GM12891 (cell line): Measurements from ENCODE around the gene MKRN1.

Experiments
- PAX5 ChIP-seq: IDR thresholded peaks from 2 replicates; pipeline ENCODE4 v1.6.1; 2011; ENCODE audit warnings: low read length, moderate library complexity, mild to moderate bottlenecking; ENCODE audit not compliant: insufficient read depth, severe bottlenecking
- POLR2A ChIP-seq: IDR thresholded peaks from 2 replicates; pipeline ENCODE4 v1.6.1; 2011; ENCODE audit warnings: low read depth, low read length, control low read depth
- POLR2AphosphoS5 ChIP-seq: IDR thresholded peaks from 2 replicates; pipeline ENCODE4 v1.6.1; 2011; ENCODE audit warnings: low read depth, low read length, control low read depth
- POU2F2 ChIP-seq: IDR thresholded peaks from 2 replicates; pipeline ENCODE4 v1.6.1; 2011; ENCODE audit warnings: low read depth, mild to moderate bottlenecking, control low read depth, low read length, moderate library complexity
- TAF1 ChIP-seq: IDR thresholded peaks from 2 replicates; pipeline ENCODE4 v1.6.1; 2011; ENCODE audit warnings: low read depth, low read length, control low read depth

DNA sequence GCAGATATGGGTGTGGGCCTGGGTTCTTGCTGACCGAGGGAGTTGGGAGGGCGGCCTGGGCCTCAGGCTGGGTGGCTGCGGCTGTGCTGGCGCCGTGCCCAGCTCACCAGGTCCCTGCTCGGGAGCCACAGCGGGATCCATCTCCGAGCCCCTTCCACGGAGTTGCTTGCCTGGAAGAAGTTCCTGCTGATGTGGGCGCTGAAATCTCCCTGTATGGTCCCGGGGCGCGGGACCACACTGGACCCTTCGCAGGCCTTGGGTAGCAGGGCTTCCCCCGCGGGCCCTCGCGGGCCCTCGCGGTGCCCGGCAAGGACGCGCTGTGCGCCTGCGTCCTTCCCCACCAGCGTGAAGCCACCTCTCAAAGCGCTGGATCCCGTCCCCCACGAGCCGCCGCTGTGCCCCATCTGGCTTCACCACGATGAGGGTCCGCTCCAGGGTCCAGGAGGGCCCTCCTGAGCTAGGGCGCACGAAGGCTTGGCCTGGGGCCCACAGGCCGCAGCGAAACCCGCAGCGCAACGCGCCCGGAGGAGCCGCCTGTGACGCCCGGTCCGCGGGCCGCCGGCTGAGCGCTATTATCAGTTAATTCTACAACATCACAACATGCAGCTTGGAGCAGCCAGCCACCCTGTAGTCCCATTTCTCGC lies 43.9 kb downstream of the MKRN1 start:
- TF ChIP-seq POLR2AphosphoS5 = no peak
- no peak for TF ChIP-seq POLR2A
- no peak for TF ChIP-seq TAF1
- no peak for TF ChIP-seq POU2F2
- no peak for TF ChIP-seq PAX5
